D721Med (cell line): ENCODE measurements around the gene ZNF722.
"Not testable (repeated sequence)": the region's sequence is repeated elsewhere in the genome, so short reads cannot be mapped to it uniquely, and the experiment has no call there.

ENCODE experiments used
- DNase-seq: peaks from one replicate; pipeline ENCODE4 v3.0.0; 2011; ENCODE audit warnings: low spot score; ENCODE audit not compliant: insufficient read length
- FAIRE-seq: peaks from 2 replicates; lab custom pipeline; 2011; peaks lifted over from hg19 to GRCh38; lab: Jason Lieb, UNC
- TF ChIP-seq, protein P1 (sequence below): IDR thresholded peaks from 2 replicates; pipeline ENCODE4 v1.5.1; 2012; ENCODE audit warnings: mild to moderate bottlenecking, control low read depth; ENCODE audit not compliant: insufficient read depth; ENCODE audit errors: missing control alignments

The ZNF722 gene

DNA sequence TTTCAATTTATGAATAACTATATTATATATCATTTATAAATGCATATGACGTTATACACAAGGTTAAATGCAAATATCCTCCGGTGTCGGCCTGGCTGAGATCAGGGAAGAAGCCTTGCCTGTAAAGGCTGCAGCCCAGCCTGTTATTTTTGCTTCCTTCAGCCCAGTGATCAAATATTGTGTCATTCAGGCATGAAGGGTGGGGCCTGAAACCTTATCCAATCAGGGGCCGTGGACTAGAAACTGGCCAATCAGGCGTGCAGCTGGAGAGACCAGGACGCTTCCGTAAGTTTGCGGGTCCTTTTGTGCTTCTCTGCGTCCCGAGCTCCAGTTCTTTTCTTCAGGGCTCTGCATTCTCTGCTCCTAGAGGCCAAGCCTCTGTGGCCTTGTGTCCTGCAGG, at the start of gene ZNF722:
Gene ZNF722, plus strand, starts transcription at position 301 of the 400 bp plus-strand sequence. CDS start 113 bp downstream, outside the sequence.
- DNase-seq (no peak), FAIRE-seq (no peak)
- TF ChIP-seq, protein P1, sequence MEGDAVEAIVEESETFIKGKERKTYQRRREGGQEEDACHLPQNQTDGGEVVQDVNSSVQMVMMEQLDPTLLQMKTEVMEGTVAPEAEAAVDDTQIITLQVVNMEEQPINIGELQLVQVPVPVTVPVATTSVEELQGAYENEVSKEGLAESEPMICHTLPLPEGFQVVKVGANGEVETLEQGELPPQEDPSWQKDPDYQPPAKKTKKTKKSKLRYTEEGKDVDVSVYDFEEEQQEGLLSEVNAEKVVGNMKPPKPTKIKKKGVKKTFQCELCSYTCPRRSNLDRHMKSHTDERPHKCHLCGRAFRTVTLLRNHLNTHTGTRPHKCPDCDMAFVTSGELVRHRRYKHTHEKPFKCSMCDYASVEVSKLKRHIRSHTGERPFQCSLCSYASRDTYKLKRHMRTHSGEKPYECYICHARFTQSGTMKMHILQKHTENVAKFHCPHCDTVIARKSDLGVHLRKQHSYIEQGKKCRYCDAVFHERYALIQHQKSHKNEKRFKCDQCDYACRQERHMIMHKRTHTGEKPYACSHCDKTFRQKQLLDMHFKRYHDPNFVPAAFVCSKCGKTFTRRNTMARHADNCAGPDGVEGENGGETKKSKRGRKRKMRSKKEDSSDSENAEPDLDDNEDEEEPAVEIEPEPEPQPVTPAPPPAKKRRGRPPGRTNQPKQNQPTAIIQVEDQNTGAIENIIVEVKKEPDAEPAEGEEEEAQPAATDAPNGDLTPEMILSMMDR: no peak

DNA sequence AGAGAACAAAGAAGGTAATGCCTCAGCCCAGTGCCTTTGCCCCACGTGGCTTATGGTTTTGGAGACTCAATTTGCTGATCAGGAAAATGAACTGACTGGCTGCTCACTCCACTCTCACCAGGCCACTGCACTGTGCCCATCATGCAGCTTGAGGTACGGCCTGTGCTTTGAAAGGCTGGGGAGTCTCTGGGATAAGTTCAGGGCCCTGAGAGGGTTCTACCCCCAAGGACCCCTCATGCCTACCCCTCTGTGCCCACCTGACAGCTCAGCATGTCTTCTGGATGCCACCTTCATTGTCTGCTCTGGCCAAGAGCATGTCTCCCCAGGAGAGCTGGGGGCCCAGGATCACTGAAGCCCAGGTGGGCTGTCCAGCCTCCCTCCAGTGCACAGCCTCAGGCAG, 45.5 kb upstream of the ZNF722 start:
- no peak for DNase-seq
- TF ChIP-seq, protein P1: no peak
- no peak for FAIRE-seq

DNA sequence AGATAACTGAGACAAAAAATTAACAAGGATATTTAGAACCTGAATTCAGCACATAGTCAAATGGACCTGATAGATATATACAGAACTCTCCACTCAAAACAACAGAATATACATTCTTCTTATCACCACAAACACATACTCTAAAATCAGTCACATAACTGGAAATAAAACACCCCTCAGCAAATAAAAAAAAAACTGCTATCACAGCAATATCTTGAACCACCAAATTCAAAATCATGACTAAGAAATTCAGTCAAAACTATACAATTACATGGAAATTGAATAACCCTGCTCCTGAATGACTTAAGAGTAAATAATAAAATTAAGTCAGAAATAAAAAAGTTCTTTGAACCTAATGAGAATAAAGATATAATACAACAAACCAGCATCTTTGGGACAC, 30.0 kb upstream of the ZNF722 start:
- FAIRE-seq (no peak), DNase-seq (no peak)
- TF ChIP-seq, protein P1: no peak

DNA sequence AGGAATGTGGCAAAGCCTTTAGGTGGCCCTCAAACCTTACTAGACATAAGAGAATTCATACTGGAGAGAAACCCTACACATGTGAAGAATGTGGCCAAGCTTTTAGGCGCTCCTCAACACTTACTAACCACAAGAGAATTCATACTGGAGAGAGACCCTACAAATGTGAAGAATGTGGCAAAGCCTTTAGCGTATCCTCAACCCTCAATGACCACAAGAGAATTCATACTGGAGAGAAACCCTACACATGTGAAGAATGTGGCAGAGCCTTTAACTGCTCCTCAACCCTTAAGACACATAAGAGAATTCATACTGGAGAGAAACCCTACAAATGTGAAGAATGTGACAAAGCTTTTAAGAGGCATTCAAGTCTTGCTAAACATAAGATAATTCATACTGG, 16.8 kb downstream of the ZNF722 start:
- not testable (repeated sequence) for FAIRE-seq, DNase-seq

DNA sequence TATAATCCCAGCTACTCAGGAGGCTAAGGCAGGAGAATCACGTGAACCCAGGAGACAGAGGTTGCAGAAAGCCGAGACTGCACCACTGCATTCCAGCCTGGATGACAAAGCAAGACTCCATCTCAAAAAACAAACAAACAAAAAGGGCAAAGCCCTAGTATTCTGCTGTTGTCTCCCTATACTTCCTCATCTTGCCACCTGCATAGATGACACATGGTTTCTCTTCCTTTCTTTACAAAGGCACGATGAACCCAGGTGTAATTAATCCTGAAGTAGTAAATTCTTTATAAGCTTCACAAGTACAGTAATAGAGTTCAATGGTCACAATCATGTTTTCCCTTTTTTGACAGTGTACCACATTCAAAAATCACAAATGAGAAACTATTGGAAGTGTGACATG, 36.7 kb downstream of the ZNF722 start:
- TF ChIP-seq, protein P1: no peak
- DNase-seq (no peak), FAIRE-seq (no peak)

DNA sequence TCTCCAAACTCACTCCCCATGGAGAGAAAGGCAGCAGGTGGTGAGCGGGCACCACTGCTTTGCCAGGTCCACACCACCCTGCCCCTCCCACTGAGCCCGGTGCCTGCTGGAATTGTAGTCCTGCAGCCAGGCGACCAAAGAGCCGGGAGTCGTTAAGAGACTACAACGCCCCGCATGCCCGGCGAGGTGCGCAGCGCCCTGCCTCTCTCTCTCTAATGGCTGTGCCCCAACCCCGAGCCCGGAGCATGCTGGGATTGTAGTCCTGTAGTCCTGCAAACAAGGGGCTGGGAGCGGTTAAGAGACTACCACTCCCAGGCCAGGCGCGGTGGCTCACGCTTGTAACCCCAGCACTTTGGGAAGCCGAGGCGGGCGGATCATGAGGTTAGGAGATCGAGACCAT, 38.4 kb downstream of the ZNF722 start:
- DNase-seq (no peak), FAIRE-seq (no peak)
- TF ChIP-seq, protein P1: no peak

DNA sequence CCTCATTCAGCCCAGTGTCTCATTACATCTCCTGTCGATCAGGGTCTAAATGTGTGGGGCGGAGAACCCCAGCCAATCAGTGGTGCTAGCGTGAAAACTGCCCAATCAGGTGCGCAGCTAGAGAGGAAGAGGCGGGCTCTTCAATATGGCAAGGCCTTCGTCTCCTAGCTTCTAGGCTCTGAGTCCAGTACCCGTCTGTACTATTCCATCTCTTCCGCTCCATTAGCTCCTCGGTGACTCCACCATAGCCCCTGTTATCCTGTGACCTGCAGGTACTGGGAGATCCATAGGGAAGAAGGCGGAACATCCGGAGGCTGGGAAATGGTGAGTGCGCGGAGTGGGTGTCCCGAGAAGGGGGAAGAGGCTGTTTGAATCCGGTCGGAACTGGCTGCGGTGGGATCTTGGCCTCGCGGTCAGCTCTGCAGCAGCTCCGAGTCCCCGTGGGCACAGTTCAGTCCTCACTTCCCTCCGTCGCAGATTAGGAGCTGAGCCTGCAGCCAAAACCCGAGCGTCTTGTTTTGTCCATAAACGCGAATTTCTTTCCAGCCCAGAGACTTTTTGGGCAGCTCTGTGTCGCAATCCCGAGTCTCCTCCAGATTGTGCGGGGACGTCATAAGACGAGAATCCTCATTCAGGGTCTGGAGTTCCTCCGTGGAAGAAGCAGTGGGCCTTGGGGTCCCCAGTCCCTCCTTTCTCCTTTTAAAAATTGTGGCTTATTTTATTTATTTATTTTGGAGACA, 46.8 kb downstream of the ZNF722 start, which contains the start of gene ZNF727:
Gene ZNF727, plus strand, starts transcription at position 134 of the 740 bp plus-strand sequence. Its CDS starts 188 bp downstream, at position 322.
- peak; percentile 95 for FAIRE-seq
- peak; percentile 71 for DNase-seq

More for the DNA sequence above, 46.8 kb downstream of the ZNF722 start, which contains the start of gene ZNF727:
- TF ChIP-seq, protein P1: no peak
